Stomach (tissue), 9 donors: ENCODE results near the gene AIFM3. TPM values are rescaled to one million over a fixed set of nuclear protein-coding genes. Genes with fewer than 3 reads are reported as not detected.

Source experiments
- DNase-seq, 2 donors: peaks; one replicate each; pipeline versions ENCODE4 v3.0.0 to v3.0.0-alpha.2; 2013 to 2019
- H3K27ac ChIP-seq, 5 donors: fragments of 200-600 bp in 4 of 5; sonication (generic) in 4 of 5; one replicate each; pipeline ENCODE4 v1.5.1; 2013 to 2019; ENCODE audit warnings: mild to moderate bottlenecking in 1 of 5, moderate library complexity in 1 of 5
- H3K27me3 ChIP-seq, 3 donors: fragments of 200-600 bp; sonication (generic); one replicate each; pipeline ENCODE4 v1.5.1; 2017 to 2019; ENCODE audit warnings: mixed run types in 1 of 3
- H3K36me3 ChIP-seq, 4 donors: fragments of 200-600 bp; sonication (generic); 1 replicate in 3 of 4; 2 replicates in 1 of 4; pipeline ENCODE4 v1.5.1; 2016 to 2019
- H3K4me1 ChIP-seq, 4 donors: fragments of 200-600 bp; sonication (generic); one replicate each; pipeline ENCODE4 v1.5.1; 2016 to 2019
- H3K4me3 ChIP-seq, 4 donors: fragments of 200-600 bp; sonication (generic) in 3 of 4; one replicate each; pipeline ENCODE4 v1.5.1; 2016 to 2019; ENCODE audit warnings: mild to moderate bottlenecking in 1 of 4
- H3K9me3 ChIP-seq, 4 donors: fragments of 200-600 bp; sonication (generic); one replicate each; pipeline ENCODE4 v1.5.1; 2016 to 2019
- CTCF ChIP-seq, 7 experiments: fragments of 450-650 bp in 4 of 7; fragments of 200-600 bp in 3 of 7; sonication (generic) in 3 of 7; IDR thresholded peaks; one replicate each; pipeline ENCODE4 v1.5.1; 2016 to 2019; ENCODE audit warnings: antibody characterized with exemption in 7 of 7, control low read depth in 2 of 7, mild to moderate bottlenecking in 1 of 7
- EP300 ChIP-seq: sonication (generic); formaldehyde crosslinking; IDR thresholded peaks from one replicate; pipeline ENCODE4 v1.6.1; 2017; ENCODE audit warnings: antibody characterized with exemption
- POLR2A ChIP-seq, 4 donors: fragments of 450-650 bp; IDR thresholded peaks; one replicate each; pipeline ENCODE4 v1.6.1; 2016; ENCODE audit warnings: antibody characterized with exemption in 4 of 4, control low read depth in 2 of 4, mild to moderate bottlenecking in 1 of 4, moderate library complexity in 1 of 4
- POLR2AphosphoS5 ChIP-seq, 3 donors: sonication (generic); formaldehyde crosslinking; IDR thresholded peaks; one replicate each; pipeline ENCODE4 v1.6.1; 2016; ENCODE audit warnings: antibody characterized with exemption in 3 of 3
- WGBS, 5 donors: extraction: QIAGEN DNeasy Blood & Tissue Kit in 3 of 5; methylation state at CpG; one replicate each; pipeline versions ENCODE4 v1.1.5 to v1.1.7; 2013 to 2018; 5-methylcytosine and 5-hydroxymethylcytosine counted together
- intact Hi-C: fragments of 100-400 bp; cut with DNase I; formaldehyde crosslinking; loops from one replicate; pipeline ENCODE4 v1.15.1; 2023; ENCODE audit warnings: low total_unique reads
- polyA plus RNA-seq, 3 donors: library from polyadenylated mRNA; stranded (reverse); fragments of 200-250 nt; gene quantifications; one replicate each; pipeline ENCODE4 v1.2.3, GENCODE V29; 2013
- total RNA-seq, 5 donors: library from RNA; depleted of rRNA; stranded (reverse); fragments of >200 nt; gene quantifications; one replicate each; pipeline versions ENCODE4 v1.1.0 to v1.2.3, GENCODE V29; 2014 to 2016
- donor health status: healthy with polysubstance abuse.
- donor health status: Bipolar disorder and iron deficiency.
- donor health status: healthy.

The AIFM3 gene
- total and polyA plus RNA-seq, 8 donors, result 0.55 to 157 (median 2.1) TPM; not detected in 3

GRCh38 chr22:20948989-20949388 lies 18.1 kb upstream of the AIFM3 start:
- Histone ChIP-seq H3K27ac (no peak overlapping the region), H3K36me3 (peaks cover 26 to 55% (median 50%) of the 10 kb centered on the region in 4 donors)

GRCh38 chr22:20949698-20950183 lies 17.3 kb upstream of the AIFM3 start:
- peaks cover 14 to 55% (median 40%) of the 10 kb centered on the region in 4 donors for H3K4me1 ChIP-seq
- no peak for TF ChIP-seq POLR2AphosphoS5 (IDR thresholded peaks at IDR 0.05)
- no peaks in the 10 kb centered on the region for H3K27me3 ChIP-seq
- H3K9me3 ChIP-seq, result no peaks in the 10 kb centered on the region
- no peak overlapping the region for H3K4me3 ChIP-seq
- H3K27ac ChIP-seq, result no peak overlapping the region
- no peak for DNase-seq
- intact Hi-C loops, result no loop called here
- H3K36me3 ChIP-seq, result peaks cover 26 to 56% (median 53%) of the 10 kb centered on the region in 4 donors
- WGBS, 5 donors, result 81 to 88% (median 84%) methylated on average over 13 of the region's 13 CpGs

More at GRCh38 chr22:20948989-20949388, 18.1 kb upstream of the AIFM3 start:
- TF ChIP-seq POLR2A (IDR thresholded peaks at IDR 0.05) (no peak), EP300 (no peak), CTCF (IDR thresholded peaks at IDR 0.05) (no peak), POLR2AphosphoS5 (IDR thresholded peaks at IDR 0.05) (no peak)
- H3K4me3 ChIP-seq, result no peak overlapping the region
- H3K4me1 ChIP-seq, result peaks cover 14 to 53% (median 40%) of the 10 kb centered on the region in 4 donors
- no peak for DNase-seq
- intact Hi-C loops, result no loop called here
- H3K9me3 ChIP-seq, result no peaks in the 10 kb centered on the region
- no peaks in the 10 kb centered on the region for H3K27me3 ChIP-seq
- 77 to 93% (median 92%) methylated on average over 5 of the region's 5 CpGs for WGBS, 5 donors

DNA sequence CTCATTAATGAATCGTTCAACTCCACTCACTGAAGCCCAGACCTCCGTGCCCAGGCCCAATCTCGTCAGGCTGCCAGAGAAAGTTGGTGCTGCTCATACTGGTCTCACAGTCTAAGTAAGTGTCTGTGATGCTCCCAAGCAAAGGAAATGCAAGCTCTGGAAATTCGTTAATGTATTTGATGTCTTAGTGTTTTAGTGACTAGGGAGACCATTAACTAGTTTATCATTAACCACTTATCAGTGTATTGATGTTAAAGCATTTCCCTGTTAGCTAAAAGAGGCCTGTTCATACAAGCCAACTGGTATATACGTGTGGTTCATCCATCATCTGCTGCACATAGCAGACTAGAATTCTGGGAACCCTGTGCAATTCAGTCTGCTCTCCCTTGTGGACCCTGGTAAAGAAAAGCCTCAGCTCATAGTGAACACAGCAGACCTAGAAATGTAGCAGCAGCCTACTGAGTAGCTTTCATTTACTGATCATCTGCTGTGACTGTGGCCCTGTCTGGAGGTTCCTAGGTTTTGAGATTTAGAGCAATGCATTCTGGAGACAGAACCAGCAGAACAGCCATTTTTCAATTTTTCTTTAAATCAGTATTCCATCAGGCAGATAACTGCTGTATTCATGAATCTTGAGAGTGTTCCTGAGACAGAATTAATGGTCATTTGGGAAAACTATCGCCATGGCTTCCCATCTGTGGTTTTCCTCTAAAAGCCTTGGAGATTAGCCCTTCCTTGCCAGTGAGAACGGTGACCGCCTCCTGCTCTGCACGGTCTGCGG lies 15.7 kb upstream of the AIFM3 start:
- peaks cover 13 to 42% (median 27%) of the 10 kb centered on the region in 4 donors for H3K4me1 ChIP-seq
- no peak overlapping the region for H3K4me3 ChIP-seq
- TF ChIP-seq POLR2AphosphoS5 (IDR thresholded peaks at IDR 0.05) (no peak), POLR2A (IDR thresholded peaks at IDR 0.05) (no peak), CTCF (IDR thresholded peaks at IDR 0.05) (no peak), EP300 (no peak)
- intact Hi-C loops, result no loop called here
- peaks cover 26 to 55% (median 53%) of the 10 kb centered on the region in 4 donors for H3K36me3 ChIP-seq
- 55 to 69% (median 64%) methylated on average over 10 of the region's 10 CpGs for WGBS, 5 donors
- peak overlapping the region in 3 of 5 donors; percentile 25 to 57 (median 49) for H3K27ac ChIP-seq
- DNase-seq, result peak in 1 of 2 donors; percentile 66
- no peaks in the 10 kb centered on the region for H3K9me3 ChIP-seq
- no peaks in the 10 kb centered on the region for H3K27me3 ChIP-seq

GRCh38 chr22:20951932-20952380 lies 15.1 kb upstream of the AIFM3 start:
- H3K27ac ChIP-seq, result peak overlapping the region in 1 of 5 donors; percentile 25
- no peaks in the 10 kb centered on the region for H3K27me3 ChIP-seq
- peaks cover 26 to 54% (median 52%) of the 10 kb centered on the region in 4 donors for H3K36me3 ChIP-seq
- WGBS, 5 donors, result 73 to 86% (median 80%) methylated on average over 8 of the region's 8 CpGs
- TF ChIP-seq POLR2AphosphoS5 (IDR thresholded peaks at IDR 0.05) (no peak), EP300 (no peak), POLR2A (IDR thresholded peaks at IDR 0.05) (no peak), CTCF (IDR thresholded peaks at IDR 0.05) (no peak)
- H3K9me3 ChIP-seq, result no peaks in the 10 kb centered on the region
- DNase-seq, result peak in 1 of 2 donors; percentile 39
- no peak overlapping the region for H3K4me3 ChIP-seq
- intact Hi-C loops, result no loop called here
- H3K4me1 ChIP-seq, result peaks cover 18 to 42% (median 30%) of the 10 kb centered on the region in 4 donors
